DOHH2 (cell line): Measurements from ENCODE around the gene FTO.

Experiments used
- CTCF ChIP-seq: fragments of 200-600 bp; sonication (generic); IDR thresholded peaks from one replicate; pipeline ENCODE4 v1.5.1; 2014; ENCODE audit warnings: antibody characterized with exemption, mild to moderate bottlenecking, low read depth, low read length; ENCODE audit not compliant: poor library complexity, severe bottlenecking
- EZH2phosphoT487 ChIP-seq: fragments of 200-600 bp; sonication (generic); IDR thresholded peaks from 2 replicates; pipeline ENCODE4 v1.6.1; 2017; ENCODE audit warnings: borderline replicate concordance, mild to moderate bottlenecking, antibody characterized with exemption, low read length, moderate library complexity, mixed read lengths

- TF ChIP-seq CTCF: no peak
- no peak for TF ChIP-seq EZH2phosphoT487
Observed at GRCh38 chr16:53999841-54000240, 295.9 kb downstream of the FTO start.
